HCT116 (cell line): ENCODE data around the gene DAO. TPM values are rescaled to one million over a fixed set of nuclear protein-coding genes. Genes with fewer than 3 reads are reported as not detected.

Source experiments
- CEBPB ChIP-seq: IDR thresholded peaks from 2 replicates; pipeline ENCODE4 v1.6.1; 2012; ENCODE audit warnings: low read depth
- EGR1 ChIP-seq: IDR thresholded peaks from 2 replicates; pipeline ENCODE4 v1.6.1; 2012; ENCODE audit warnings: low read depth
- TCF7L2 ChIP-seq: IDR thresholded peaks from 2 replicates; pipeline ENCODE4 v1.7.0; 2011; ENCODE audit warnings: borderline replicate concordance, inconsistent platforms; ENCODE audit not compliant: insufficient read depth, insufficient read length; ENCODE audit errors: extremely low read depth
- ZNF274 ChIP-seq: fragments of 200-500 bp; sonication (Bioruptor generic); IDR thresholded peaks from 2 replicates; pipeline ENCODE4 v1.6.1; 2014; ENCODE audit warnings: mild to moderate bottlenecking, low read depth, low read length, inconsistent platforms
- total RNA-seq: library from RNA; stranded (reverse); gene quantifications from one replicate; pipeline ENCODE4 v1.2.1, GENCODE V29; 2021; ENCODE audit not compliant: unreplicated experiment
- TF ChIP-seq, protein P1 (sequence below): IDR thresholded peaks from 2 replicates; pipeline ENCODE4 v1.6.1; 2012; ENCODE audit warnings: low read depth
- TF ChIP-seq, protein P2 (sequence below): IDR thresholded peaks from 2 replicates; pipeline ENCODE4 v1.6.1; 2012
- TF ChIP-seq, protein P3 (sequence below): IDR thresholded peaks from 2 replicates; pipeline ENCODE4 v1.6.1; 2012
- TF ChIP-seq, protein P4 (sequence below): IDR thresholded peaks from 2 replicates; pipeline ENCODE4 v1.6.1; 2011; ENCODE audit warnings: mild to moderate bottlenecking, low read length, moderate library complexity; ENCODE audit not compliant: insufficient replicate concordance; ENCODE audit errors: extremely low read depth

Gene DAO
- total RNA-seq, 1 experiment from 2014 or later = not detected

DNA sequence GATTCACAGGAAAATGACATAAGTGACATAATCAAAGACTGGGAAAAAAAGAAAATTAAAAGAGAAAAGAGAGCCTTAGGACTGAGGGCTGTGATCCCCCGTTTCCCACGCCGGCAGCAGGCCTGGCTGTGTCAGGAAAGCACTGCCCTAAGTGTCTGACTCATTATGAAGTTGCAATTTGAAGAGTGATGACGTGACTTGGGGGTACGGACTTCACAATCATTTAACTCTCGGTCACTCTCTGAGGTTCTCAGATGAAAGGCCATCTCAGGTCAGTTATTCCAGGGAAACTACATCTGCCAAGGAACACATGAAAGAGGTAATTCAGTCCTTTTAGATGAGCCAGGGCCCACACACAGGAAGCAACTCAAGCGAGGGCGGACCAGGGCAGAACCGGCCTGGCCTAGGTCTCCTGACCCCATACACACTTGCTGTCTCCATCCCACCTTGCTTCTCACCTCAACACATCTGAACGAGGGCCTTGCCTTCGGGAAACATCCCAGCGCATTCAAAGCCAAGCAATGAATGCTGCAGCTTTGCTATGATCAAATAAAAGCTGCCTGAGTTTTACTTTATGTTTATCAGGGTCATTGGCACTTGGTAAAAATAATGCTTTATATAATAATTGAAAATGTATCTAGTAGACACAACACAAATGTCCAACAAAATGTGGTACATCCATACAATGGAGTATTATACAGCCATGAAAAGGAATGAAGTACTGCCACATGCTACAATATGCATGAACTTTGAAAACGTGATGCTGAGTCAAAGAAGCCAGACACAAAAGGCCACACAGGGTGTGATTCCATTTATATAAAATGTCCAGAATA, 25.2 kb upstream of the DAO start (continued):
- TF ChIP-seq, protein P1, sequence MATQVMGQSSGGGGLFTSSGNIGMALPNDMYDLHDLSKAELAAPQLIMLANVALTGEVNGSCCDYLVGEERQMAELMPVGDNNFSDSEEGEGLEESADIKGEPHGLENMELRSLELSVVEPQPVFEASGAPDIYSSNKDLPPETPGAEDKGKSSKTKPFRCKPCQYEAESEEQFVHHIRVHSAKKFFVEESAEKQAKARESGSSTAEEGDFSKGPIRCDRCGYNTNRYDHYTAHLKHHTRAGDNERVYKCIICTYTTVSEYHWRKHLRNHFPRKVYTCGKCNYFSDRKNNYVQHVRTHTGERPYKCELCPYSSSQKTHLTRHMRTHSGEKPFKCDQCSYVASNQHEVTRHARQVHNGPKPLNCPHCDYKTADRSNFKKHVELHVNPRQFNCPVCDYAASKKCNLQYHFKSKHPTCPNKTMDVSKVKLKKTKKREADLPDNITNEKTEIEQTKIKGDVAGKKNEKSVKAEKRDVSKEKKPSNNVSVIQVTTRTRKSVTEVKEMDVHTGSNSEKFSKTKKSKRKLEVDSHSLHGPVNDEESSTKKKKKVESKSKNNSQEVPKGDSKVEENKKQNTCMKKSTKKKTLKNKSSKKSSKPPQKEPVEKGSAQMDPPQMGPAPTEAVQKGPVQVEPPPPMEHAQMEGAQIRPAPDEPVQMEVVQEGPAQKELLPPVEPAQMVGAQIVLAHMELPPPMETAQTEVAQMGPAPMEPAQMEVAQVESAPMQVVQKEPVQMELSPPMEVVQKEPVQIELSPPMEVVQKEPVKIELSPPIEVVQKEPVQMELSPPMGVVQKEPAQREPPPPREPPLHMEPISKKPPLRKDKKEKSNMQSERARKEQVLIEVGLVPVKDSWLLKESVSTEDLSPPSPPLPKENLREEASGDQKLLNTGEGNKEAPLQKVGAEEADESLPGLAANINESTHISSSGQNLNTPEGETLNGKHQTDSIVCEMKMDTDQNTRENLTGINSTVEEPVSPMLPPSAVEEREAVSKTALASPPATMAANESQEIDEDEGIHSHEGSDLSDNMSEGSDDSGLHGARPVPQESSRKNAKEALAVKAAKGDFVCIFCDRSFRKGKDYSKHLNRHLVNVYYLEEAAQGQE = no peak
- TF ChIP-seq, protein P2, sequence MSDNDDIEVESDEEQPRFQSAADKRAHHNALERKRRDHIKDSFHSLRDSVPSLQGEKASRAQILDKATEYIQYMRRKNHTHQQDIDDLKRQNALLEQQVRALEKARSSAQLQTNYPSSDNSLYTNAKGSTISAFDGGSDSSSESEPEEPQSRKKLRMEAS = no peak
- TF ChIP-seq CEBPB (no peak), TCF7L2 (peak; percentile 91), ZNF274 (no peak), EGR1 (no peak)
- TF ChIP-seq, protein P3, sequence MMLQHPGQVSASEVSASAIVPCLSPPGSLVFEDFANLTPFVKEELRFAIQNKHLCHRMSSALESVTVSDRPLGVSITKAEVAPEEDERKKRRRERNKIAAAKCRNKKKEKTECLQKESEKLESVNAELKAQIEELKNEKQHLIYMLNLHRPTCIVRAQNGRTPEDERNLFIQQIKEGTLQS = no peak
- TF ChIP-seq, protein P4, sequence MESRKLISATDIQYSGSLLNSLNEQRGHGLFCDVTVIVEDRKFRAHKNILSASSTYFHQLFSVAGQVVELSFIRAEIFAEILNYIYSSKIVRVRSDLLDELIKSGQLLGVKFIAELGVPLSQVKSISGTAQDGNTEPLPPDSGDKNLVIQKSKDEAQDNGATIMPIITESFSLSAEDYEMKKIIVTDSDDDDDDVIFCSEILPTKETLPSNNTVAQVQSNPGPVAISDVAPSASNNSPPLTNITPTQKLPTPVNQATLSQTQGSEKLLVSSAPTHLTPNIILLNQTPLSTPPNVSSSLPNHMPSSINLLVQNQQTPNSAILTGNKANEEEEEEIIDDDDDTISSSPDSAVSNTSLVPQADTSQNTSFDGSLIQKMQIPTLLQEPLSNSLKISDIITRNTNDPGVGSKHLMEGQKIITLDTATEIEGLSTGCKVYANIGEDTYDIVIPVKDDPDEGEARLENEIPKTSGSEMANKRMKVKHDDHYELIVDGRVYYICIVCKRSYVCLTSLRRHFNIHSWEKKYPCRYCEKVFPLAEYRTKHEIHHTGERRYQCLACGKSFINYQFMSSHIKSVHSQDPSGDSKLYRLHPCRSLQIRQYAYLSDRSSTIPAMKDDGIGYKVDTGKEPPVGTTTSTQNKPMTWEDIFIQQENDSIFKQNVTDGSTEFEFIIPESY = no peak
- TF ChIP-seq, all 23 proteins: peak for 4
